Osteoblast (primary cell): ENCODE data around the gene HS3ST3B1. TPM values are rescaled to one million over a fixed set of nuclear protein-coding genes. Genes with fewer than 3 reads are reported as not detected.

ENCODE experiments used
- DNase-seq: peaks from one replicate; pipeline ENCODE4 v3.0.0; 2011; ENCODE audit warnings: low spot score, mixed read lengths; ENCODE audit not compliant: insufficient read length; ENCODE audit errors: missing footprints
- H2AFZ ChIP-seq: 2 replicates; pipeline ENCODE4 v1.6.0; 2011; ENCODE audit warnings: mild to moderate bottlenecking, low read length
- H3K27ac ChIP-seq: 2 replicates; pipeline ENCODE4 v1.5.1; 2011; ENCODE audit warnings: mild to moderate bottlenecking, low read depth, low read length, moderate library complexity
- H3K27me3 ChIP-seq: 2 replicates; pipeline ENCODE4 v1.6.0; 2012; ENCODE audit warnings: mild to moderate bottlenecking, control low read depth, inconsistent platforms, low read length, moderate library complexity; ENCODE audit not compliant: insufficient read depth
- H3K36me3 ChIP-seq: 2 replicates; pipeline ENCODE4 v1.5.1; 2011; ENCODE audit warnings: mild to moderate bottlenecking, low read length, control low read depth, moderate library complexity; ENCODE audit not compliant: insufficient read depth
- H3K4me1 ChIP-seq: 2 replicates; pipeline ENCODE4 v1.5.1; 2011; ENCODE audit warnings: mild to moderate bottlenecking, low read length, control low read depth, moderate library complexity; ENCODE audit not compliant: insufficient read depth
- H3K4me2 ChIP-seq: 2 replicates; pipeline ENCODE4 v1.6.0; 2011; ENCODE audit warnings: mild to moderate bottlenecking, low read length; ENCODE audit not compliant: insufficient read depth
- H3K4me3 ChIP-seq: fragments of 200-600 bp; sonication (generic); 3 replicates; pipeline ENCODE4 v1.5.1; 2012; ENCODE audit warnings: mild to moderate bottlenecking, low read length, inconsistent platforms; ENCODE audit not compliant: insufficient read depth
- H3K79me2 ChIP-seq: 2 replicates; pipeline ENCODE4 v1.6.0; 2012; ENCODE audit warnings: mild to moderate bottlenecking, low read length, control low read depth, inconsistent platforms; ENCODE audit not compliant: insufficient read depth
- H3K9me3 ChIP-seq: 2 replicates; pipeline ENCODE4 v1.5.1; 2011; ENCODE audit warnings: low read depth, low read length, control low read depth
- H4K20me1 ChIP-seq: 2 replicates; pipeline ENCODE4 v1.6.0; 2012; ENCODE audit warnings: mild to moderate bottlenecking, low read length, control low read depth; ENCODE audit not compliant: insufficient read depth
- total RNA-seq: library from RNA; depleted of rRNA; stranded (reverse); fragments of >200 nt; gene quantifications from 2 replicates; pipeline ENCODE4 v1.2.3, GENCODE V29; 2012
- TF ChIP-seq, protein P1 (sequence below): IDR thresholded peaks from 2 replicates; pipeline ENCODE4 v1.5.1; 2011; ENCODE audit warnings: mild to moderate bottlenecking, low read depth, low read length, moderate library complexity; ENCODE audit errors: extremely low read depth

Gene HS3ST3B1
- total RNA-seq, 1 donor, result 13.4 TPM

DNA sequence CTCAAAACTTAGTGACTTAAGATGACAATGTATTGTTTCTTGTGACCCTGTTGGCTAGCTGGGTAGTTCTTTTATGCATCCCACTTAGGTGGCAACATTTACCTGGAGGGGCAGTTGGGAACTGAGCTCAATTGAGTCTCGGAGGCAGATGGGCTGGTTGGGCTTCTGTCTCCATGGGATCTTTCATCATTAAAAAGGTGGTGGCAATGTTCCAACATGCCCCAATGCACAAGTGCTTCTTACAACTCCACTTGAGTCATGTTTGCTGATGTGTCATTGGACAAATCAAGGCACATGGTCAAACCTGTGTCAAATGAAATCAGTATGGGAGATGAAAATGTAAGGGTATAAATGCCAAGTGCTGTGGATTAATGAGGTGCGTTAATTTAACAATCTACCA is 11.7 kb upstream of the HS3ST3B1 start:
- TF ChIP-seq, protein P1, sequence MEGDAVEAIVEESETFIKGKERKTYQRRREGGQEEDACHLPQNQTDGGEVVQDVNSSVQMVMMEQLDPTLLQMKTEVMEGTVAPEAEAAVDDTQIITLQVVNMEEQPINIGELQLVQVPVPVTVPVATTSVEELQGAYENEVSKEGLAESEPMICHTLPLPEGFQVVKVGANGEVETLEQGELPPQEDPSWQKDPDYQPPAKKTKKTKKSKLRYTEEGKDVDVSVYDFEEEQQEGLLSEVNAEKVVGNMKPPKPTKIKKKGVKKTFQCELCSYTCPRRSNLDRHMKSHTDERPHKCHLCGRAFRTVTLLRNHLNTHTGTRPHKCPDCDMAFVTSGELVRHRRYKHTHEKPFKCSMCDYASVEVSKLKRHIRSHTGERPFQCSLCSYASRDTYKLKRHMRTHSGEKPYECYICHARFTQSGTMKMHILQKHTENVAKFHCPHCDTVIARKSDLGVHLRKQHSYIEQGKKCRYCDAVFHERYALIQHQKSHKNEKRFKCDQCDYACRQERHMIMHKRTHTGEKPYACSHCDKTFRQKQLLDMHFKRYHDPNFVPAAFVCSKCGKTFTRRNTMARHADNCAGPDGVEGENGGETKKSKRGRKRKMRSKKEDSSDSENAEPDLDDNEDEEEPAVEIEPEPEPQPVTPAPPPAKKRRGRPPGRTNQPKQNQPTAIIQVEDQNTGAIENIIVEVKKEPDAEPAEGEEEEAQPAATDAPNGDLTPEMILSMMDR, result no peak
- Histone ChIP-seq H3K9me3 (no peaks in the 10 kb centered on the region), H3K79me2 (no peaks in the 10 kb centered on the region), H3K4me1 (no peaks in the 10 kb centered on the region), H3K27me3 (peaks cover 11% of the 10 kb centered on the region), H3K4me3 (no peak overlapping the region), H3K4me2 (no peak overlapping the region), H3K36me3 (no peaks in the 10 kb centered on the region), H3K27ac (no peak overlapping the region), H2AFZ (no peak overlapping the region), H4K20me1 (no peaks in the 10 kb centered on the region)
- no peak for DNase-seq

DNA sequence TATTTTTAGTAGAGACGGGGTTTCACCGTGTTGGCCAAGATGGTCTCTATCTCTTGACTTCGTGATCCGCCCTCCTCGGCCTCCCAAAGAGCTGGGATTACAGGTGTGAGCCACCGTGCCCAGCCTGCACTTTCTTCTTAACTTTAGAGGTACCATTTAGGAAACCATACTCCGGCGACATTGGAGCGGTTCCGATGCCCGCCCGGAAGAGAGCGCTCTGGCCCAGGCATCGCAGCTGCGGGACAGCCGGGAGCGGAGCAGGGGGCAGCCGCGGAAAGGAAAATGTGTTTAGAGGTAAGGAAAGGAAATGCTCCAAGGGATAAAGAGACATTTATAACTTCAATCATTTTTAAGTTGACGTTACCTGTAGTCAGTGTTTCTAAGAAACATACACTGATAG is 6.0 kb upstream of the HS3ST3B1 start:
- TF ChIP-seq, protein P1, result no peak
- H3K36me3 ChIP-seq, result no peaks in the 10 kb centered on the region
- no peaks in the 10 kb centered on the region for H3K9me3 ChIP-seq
- peaks cover 5% of the 10 kb centered on the region for H3K4me1 ChIP-seq
- H3K4me2 ChIP-seq, result no peak overlapping the region
- H3K79me2 ChIP-seq, result no peaks in the 10 kb centered on the region
- no peak overlapping the region for H3K27ac ChIP-seq
- H4K20me1 ChIP-seq, result no peaks in the 10 kb centered on the region
- H3K27me3 ChIP-seq, result no peaks in the 10 kb centered on the region
- no peak for DNase-seq
- H2AFZ ChIP-seq, result no peak overlapping the region
- H3K4me3 ChIP-seq, result no peak overlapping the region

GRCh38 chr17:14295676-14296075 is 5.2 kb upstream of the HS3ST3B1 start:
- TF ChIP-seq, protein P1, result no peak
- peaks cover 11% of the 10 kb centered on the region for H3K4me1 ChIP-seq
- no peaks in the 10 kb centered on the region for H4K20me1 ChIP-seq

DNA sequence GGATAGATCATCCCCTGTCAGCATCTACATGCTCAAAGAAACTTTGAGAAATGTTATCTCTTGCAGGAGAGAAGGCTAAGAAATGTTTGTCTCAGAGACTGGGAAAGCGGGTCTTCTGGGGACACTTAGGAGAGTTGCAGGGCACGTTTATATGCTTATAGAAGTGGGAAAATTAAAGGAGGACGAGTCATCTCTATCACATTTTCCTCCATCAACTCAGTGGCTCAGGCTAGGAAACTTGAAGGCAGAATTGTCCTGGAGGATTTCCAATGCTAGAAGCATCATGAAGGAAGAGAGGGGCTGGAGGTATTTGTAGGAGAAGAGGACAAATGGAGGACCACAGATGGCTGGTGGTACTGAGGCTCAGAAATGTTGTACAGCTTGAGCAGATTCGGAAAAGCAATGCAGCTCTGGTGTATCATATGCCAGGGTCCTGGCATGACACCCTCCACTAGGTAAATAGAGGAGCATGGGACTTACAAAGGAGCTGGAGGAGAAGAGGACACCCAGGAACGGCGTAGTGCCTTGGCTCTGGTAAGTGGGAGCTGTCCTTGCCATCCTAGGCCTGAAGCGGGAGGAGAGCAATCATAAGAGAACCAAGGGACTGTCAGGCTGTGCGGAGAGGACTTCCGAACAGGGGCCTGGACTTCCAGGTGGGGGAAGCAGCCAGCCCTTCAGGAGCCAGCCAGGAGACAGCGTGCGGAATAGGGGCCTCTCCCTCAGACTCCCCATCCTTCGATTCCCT is 4.5 kb upstream of the HS3ST3B1 start:
- Histone ChIP-seq H3K36me3 (no peaks in the 10 kb centered on the region), H3K4me3 (no peak overlapping the region), H3K4me2 (peak overlapping the region; percentile 67), H3K27me3 (no peaks in the 10 kb centered on the region), H3K9me3 (no peaks in the 10 kb centered on the region), H3K27ac (no peak overlapping the region), H4K20me1 (no peaks in the 10 kb centered on the region), H3K79me2 (peaks cover 4% of the 10 kb centered on the region), H3K4me1 (peaks cover 11% of the 10 kb centered on the region), H2AFZ (no peak overlapping the region)
- peak; percentile 79 for DNase-seq
- TF ChIP-seq, protein P1, result no peak

More at GRCh38 chr17:14295676-14296075, 5.2 kb upstream of the HS3ST3B1 start:
- Histone ChIP-seq H3K79me2 (no peaks in the 10 kb centered on the region), H3K27ac (no peak overlapping the region), H3K4me2 (no peak overlapping the region), H3K27me3 (no peaks in the 10 kb centered on the region), H3K9me3 (no peaks in the 10 kb centered on the region), H2AFZ (no peak overlapping the region), H3K36me3 (no peaks in the 10 kb centered on the region), H3K4me3 (no peak overlapping the region)
- DNase-seq, result no peak
